HG03571 (cell line): ENCODE results near the gene GIMAP1.

Experiments used
- ATAC-seq: cut with Tn5 transposase; IDR thresholded peaks from one replicate; pipeline ENCODE4 v1.9.1; 2021; ENCODE audit not compliant: unreplicated experiment

GIMAP1 gene

DNA sequence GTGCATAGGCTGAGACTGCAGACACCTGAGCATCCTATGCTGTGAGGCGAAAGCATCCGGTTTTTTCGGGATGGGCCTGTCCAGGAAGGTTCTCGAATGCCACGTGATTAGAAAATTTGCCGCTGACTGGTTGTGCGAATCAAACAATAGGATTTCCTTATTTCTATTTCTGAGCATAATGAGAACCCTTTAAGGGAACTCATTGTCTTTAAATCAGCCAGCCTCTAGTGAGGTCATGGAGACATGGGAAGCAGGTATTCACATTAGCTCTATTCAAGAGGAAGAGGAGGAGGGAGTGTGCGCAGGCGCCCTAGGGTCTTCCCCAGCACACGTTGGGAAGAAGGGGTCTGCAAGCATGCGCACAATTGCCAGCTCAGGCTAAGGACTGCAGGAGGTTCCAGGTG is 5.6 kb downstream of the GIMAP1 start:
- no peak for ATAC-seq

DNA sequence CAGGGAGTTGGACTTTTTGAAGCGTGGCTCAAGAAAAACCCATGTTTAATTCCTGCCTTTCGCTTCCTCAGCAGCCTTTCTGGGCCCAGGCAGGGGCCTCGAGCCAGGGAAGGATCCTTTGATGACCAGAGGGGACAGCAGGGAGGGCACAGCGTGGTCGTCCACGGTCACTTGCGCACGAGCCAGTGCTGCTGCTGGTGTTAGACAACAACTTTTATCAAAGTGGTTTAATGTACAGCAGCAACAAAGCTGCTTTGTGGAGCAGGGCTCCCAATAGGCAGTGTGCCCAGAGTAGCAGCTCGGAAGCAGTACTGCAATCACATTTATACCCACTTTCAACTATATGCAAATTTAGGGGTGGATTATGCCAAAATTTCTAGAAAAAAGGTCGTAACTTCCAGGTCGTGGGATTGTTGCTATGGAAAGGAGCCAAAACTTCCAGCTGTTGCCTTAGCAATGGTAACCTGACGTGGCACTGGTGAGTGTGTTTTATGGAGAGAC is 6.1 kb downstream of the GIMAP1 start:
- ATAC-seq = no peak

DNA sequence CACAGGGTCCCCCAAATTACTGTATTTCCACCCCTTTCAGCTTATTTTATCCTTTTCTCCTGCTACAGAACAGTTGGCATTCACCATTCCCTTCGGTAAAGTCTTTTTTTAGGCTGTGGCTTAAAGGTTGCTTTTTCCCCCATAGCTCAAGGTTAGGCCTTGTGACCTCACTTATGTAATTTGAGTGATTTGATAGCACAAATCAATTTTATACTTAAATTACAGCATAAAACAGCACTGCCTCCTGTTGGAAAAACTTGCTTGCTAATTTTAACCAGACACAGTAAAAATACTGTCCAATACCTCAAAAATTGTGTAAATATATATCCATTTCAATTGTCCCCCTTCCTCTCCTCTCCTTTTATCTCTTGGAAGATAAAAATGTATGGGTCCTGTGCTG is 7.1 kb downstream of the GIMAP1 start:
- no peak for ATAC-seq

DNA sequence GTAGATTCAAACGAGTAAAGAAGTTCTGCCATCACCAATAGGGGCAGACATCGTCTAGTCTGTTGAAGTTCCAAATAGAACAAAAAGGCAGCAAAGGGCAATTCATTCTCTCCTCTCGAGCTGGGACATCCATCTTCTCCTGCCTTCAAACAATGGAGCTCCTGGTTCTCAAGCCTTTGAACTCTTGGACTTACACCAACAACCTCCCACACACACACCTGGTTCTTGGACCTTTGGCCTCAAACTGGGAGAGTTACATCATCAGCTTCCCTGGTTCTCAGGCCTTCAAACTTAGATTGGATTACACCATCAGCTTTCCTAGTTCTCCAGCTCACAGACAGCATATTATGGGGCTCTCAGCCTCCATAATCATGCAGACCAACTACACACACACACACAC is 11.0 kb downstream of the GIMAP1 start:
- ATAC-seq = no peak

DNA sequence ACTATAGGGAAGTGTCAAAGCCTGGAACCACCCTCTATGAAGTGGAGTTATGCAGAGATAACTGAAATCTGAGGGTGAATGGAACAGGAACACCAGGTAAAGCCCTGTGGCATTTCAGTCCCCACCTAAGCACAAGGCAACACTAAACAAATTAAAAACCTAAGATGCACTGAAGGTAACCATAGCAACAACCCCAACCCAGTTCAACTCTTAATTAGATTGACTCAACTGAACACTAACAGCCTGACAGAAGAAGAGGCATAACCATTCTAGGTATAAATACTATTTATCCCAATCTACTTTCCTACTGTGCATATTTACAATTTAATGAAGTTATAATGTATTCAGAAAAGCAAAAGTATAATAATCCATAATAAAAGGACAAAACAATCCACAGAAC is 11.6 kb downstream of the GIMAP1 start:
- no peak for ATAC-seq

DNA sequence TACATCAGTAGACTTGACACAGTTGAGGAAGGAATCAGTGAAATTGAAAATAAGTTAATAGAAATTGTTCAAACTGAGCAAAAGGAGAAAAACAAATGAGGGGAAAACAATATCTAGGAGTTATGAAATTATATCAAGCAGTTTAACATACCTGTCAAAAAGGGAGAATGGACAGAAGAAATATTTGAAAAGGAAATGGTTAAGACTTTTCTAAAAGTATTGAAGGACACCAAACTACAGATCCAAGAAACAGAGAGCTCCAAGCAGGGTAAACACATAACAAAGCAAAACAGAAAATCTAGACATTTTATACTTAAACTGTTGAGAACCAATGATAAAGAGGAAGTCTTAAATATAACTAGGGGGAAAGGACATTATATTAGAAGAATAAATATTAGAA is 12.2 kb downstream of the GIMAP1 start:
- no peak for ATAC-seq

DNA sequence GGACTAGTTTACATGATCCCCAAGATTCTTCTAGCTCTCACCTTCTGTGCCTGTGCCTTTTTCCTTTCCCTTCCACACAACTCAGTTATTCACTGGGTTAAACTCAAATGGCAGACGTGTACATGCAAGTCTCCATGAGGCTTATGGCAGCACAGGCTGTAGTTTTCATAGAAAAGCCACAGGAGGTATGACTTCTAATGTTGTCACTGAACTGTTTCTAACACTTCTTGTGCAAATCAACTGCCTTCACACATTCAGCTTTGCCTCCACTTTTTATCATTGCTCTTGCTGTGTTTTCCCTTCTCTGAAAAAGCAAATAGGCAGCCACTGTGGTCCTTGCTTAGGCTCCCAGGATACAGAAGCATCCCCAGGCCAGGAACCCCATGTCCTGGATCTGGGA is 15.5 kb downstream of the GIMAP1 start:
- no peak for ATAC-seq

DNA sequence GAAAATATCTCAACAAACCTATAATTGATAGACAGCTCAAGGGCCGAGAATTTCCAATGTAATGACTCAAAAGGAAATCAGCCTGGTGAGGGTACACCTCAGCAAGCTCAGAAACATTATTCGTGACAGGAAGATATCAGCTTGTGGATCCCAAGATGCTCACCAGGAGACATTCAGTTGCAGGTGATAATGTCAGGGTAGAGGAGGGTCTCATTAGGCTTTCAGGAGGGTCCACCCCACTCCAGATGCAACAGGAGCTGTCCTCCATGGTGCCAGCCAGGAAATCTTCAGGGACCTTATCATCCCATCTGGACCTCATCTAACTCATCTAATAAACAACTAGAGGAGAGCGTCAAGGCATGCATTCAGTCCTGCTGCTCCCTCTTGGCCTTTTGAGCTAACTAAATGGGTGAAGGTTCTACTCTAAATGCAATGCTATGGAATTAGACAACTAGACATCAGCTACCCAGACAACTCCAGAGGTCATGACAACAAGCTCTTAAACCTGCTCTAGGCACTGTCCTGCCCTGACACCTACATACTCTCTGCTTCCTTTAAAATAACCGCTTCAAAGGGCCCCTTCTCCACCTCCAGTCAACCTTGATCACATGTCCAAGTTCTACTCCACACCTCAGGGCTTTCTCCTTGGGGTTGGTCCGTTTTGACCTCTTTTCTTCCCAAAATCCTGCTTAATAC is 16.5 kb downstream of the GIMAP1 start:
- no peak for ATAC-seq

DNA sequence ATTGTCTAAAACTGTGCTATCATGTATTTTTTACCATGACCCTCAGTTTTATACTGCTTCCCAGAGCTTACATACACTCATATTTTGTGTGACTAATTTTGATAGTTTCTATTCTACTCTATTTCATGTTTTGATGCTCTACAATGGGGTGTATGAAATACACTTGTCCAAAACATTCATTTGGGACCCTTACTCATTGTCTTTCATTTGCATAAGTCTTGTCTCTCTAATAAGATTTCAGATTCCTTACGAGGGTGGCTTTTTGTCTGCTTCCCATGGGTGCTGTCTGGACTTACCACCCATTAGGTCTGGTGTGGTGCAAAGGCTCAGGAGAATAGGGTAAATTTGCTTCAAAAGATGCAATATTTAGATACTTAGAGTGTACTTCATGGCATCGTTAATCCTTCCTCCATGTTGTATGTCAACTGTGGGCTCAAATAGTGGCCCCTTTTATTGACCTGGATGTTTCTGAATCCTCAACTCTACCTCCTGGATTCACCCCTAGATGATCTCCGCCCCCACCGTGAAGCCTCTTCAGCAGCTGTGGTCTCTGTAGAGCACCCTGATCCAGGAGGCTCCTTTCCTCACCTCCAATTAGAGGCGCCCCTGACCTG is 17.2 kb downstream of the GIMAP1 start:
- no peak for ATAC-seq

DNA sequence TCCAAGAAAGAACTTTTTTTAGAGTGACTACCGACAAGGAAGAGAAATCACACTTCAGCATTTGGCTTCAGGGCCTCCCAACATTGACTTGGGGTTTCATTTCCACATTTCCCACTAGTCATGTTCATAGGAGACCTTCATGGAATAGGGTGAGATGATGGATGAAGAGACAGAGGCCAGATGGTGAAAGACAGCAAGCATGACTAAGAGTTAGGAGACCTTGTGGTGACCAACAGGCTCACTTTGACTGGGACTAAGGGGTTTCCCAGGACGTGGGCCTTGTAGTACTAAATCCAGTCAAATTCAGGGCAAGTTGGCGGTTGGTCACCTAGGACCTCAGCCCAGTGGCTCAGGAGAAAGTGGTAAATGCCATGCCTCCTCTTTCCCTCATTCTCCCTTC is 17.8 kb downstream of the GIMAP1 start:
- ATAC-seq = no peak

DNA sequence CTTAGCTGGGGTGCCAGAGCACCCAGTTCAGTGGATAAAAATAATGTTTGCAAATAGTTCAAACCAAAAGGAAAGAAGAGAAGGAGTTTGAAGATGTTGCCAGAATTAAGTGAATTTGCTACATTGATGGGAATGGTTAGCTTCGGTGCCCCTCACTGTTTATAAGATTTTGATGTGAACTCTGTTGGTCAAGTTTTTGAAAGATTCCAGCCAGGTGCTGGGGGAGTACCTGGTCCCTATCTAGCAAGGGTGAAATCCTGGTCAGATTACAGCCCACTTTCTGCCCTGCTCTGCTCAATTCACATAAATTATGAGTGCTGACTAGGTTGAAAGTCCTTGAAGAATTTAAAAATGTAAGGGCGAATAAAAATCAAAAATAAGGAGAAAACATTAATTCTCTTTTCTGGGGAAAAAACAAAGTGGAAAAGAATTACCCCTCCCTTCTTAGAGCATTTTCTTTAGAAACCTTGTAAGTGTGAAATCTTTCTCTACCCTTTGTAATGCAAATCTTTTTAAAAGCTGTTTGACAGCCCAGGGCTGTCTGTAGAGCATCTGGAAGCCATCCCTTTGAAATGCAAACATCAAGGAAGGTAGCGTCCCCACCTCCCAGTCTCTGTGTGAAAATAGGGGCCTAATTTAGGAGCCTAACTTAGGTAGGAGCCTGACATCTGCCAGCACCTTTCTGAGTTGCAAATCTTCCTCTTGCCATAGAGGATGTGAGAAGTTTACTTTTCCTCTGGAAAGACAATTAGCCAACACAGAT is 19.4 kb downstream of the GIMAP1 start:
- ATAC-seq = no peak

DNA sequence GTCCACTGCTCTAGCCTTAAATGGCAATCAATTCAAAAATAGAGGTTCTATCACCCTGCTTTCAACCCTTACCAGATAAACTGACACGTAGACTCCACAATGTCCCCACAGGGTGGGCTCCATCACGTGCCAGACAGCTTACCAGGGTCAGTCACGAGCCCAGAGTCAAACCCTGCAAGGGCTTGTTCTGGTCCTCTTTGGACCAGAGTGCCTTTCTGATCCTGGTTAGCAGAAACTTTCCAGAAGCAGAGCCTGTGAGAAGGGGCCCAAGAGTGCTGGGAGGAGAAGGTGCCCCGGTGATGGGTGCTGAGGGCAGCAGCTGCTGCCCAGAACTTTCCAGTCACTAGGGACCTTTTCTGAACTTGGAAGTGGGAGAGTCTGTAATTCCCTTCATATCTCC is 20.5 kb downstream of the GIMAP1 start:
- ATAC-seq = no peak

DNA sequence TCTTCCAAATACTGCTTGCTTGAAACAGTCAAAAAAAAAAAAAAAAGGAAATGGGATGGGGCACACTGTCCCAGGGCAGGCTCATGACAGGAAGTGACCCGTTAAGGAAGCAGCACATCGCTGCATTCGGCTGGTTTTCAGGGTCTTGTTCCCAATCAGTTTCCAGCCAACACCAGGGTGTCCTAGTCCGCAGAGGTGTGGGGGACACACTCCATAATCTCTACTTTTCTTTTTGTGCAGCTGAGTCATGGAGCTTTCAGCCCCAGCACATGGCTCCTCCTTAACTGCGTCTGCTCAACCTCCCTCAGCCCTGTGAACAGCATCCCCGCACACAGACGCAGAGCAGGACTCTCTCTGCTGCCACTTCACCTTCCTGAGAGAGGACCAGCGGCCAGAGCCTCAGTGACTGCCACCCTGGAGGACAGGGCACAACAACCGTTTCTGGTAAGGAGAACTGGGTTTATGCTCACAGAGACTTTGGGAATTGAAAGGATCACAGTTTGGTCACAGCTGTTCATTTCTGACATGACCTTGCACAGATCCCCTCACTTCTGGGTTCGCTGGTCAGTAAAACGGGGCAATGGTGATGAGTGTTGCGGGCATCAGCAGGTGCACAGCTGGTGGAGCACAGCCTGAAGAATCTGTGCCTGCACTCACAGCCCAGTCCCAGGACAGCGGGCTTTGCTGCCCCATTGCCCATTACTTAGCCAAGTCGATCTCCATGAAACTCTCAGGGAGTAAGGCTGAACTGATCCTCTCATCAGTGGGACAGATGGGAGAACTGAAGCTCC is 21.0 kb downstream of the GIMAP1 start, which contains the start of gene GIMAP5:
Gene GIMAP5 (plus strand): TSS at position 154 of the 791 bp plus-strand sequence. CDS start 3,467 bp downstream, outside the sequence.
- peak; percentile 61 for ATAC-seq

DNA sequence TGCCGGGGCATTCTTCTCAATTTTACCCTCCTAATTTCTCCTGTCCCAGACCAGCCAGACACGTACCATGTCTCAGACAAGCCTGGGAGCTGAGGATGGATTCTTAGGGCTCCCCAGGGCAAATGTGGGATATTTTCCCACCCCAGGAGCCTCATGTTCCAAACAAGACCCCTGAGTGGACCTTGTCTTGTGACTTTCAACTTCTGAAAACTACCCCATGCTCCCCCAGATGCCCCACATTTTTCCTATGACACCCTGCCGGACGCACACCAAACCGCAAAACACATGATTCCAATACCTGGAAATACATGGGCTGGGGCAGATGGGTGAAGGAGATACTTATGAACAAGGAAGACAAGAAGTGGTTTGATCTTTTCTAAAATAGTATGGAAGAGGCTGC is 21.7 kb downstream of the GIMAP1 start:
- ATAC-seq = no peak

DNA sequence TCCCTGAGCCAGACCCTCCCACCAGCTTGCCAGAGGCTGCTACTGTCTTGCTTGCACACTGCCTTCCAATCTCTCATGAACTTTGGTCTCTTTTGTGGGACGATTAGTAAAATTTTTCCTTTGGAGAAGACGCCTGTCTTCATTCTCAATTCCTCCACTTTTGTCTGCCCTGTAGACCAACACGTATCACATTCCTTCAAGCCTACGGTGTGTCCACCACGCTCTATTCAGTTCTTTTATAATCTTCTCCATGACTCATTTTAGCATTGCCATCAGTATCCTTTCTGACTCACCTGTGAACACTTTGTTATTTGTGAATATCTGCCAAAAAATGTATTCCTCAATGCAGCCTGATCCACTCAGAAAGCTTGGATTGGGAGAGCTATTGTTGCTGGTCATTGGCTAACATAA is 22.2 kb downstream of the GIMAP1 start:
- no peak for ATAC-seq

DNA sequence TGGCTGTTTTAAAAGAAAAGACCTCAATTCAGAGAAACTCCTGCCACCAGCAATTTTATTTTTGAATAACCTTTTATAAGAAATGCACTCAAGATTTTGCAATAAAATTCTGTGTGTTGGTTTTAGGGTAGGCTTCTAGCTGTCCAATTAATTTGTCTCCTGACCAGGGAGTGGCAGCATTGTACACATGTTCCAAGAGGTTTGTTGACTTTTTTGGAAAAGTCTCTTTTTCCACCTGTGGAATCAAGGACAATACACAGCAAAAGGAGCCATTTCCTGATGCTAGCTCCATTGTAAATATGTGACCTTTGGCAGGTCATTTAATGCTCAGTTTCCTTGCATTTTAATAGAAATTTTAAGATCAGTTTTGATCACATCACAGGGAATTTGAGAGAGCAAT is 22.6 kb downstream of the GIMAP1 start:
- ATAC-seq = no peak

DNA sequence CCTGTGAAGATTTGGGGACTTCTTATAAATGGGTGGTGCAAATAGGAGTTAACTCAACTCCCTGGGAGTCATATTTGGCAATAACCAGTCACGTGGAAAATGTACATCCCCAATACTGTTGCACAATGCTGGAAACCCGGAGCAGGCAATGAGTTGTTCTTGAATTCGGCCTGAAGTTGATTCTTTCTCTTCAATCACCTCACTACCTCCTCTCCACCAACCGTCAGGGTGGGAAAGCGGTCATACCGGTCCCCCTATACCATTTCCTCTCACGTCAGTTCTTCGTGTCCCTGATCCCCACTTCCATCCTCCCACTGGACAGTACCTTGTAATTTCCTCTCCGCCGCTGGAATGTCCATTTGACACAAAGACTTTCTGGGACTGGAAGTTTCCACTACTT is 23.6 kb downstream of the GIMAP1 start:
- ATAC-seq = no peak

DNA sequence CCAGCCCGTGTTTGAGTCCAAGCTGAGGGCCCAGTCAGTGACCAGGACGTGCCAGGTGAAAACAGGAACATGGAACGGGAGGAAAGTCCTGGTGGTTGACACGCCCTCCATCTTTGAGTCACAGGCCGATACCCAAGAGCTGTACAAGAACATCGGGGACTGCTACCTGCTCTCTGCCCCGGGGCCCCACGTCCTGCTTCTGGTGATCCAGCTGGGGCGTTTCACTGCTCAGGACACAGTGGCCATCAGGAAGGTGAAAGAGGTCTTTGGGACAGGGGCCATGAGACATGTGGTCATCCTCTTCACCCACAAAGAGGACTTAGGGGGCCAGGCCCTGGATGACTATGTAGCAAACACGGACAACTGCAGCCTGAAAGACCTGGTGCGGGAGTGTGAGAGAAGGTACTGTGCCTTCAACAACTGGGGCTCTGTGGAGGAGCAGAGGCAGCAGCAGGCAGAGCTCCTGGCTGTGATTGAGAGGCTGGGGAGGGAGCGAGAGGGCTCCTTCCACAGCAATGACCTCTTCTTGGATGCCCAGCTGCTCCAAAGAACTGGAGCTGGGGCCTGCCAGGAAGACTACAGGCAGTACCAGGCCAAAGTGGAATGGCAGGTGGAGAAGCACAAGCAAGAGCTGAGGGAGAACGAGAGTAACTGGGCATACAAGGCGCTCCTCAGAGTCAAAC is 26.0 kb downstream of the GIMAP1 start:
- no peak for ATAC-seq

DNA sequence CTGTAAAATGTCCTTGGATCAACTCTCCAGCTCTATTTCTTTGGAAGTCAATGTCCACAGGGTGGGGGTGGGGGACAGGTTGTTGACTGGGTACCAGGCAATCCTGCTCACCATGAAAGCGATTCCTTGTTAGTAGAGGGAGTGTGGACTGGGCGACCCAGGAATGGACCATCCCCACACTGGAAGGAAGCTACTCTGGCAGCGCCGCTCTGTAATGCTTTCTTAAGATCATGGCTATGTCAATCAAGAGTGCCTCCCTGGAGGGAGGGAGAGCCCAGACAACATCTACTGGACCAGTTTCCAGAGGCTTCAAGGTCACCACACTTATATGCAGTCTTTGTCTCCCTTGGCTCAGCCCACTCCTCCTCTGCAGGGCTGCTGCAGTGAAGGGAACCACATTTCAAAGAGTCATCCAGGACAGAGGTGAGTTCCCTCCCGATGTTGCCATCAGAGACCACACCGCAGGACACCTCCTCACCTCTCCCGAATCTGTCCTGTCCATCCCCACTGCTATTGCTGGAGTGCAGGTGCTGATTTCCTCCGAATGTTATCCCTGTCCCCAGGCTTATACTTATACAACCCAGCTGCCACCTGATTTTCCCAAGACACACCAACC is 27.7 kb downstream of the GIMAP1 start:
- ATAC-seq = no peak

DNA sequence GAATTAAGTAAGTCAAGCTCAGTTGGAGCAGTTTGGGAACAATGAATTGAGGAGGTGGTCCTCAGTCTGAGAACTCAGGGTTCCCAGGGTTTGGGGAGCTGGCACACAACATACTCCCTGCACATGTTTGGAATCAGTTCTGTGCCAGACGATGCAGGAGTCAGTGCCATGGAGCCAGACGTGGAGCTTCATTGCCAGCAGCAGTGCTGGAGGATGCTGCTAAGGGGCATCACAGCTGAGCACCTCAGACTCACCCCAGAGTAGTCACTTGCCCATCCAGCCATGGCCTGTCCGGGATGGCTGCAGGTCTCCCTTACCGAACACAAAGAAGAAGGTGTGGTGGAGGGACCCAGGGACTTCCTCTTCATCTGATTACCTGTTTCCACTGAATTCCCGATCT is 28.7 kb downstream of the GIMAP1 start:
- ATAC-seq = no peak
